GM12872 (cell line): ENCODE measurements around the gene GORASP1.

Experiments used
- CTCF ChIP-seq: IDR thresholded peaks from 3 replicates; pipeline ENCODE4 v1.5.1; 2011; ENCODE audit warnings: low read depth, mild to moderate bottlenecking, low read length, moderate library complexity; ENCODE audit not compliant: insufficient read depth

The GORASP1 gene

GRCh38 chr3:39127908-39128304 is 20.5 kb upstream of the GORASP1 start:
- no peak for TF ChIP-seq CTCF

DNA sequence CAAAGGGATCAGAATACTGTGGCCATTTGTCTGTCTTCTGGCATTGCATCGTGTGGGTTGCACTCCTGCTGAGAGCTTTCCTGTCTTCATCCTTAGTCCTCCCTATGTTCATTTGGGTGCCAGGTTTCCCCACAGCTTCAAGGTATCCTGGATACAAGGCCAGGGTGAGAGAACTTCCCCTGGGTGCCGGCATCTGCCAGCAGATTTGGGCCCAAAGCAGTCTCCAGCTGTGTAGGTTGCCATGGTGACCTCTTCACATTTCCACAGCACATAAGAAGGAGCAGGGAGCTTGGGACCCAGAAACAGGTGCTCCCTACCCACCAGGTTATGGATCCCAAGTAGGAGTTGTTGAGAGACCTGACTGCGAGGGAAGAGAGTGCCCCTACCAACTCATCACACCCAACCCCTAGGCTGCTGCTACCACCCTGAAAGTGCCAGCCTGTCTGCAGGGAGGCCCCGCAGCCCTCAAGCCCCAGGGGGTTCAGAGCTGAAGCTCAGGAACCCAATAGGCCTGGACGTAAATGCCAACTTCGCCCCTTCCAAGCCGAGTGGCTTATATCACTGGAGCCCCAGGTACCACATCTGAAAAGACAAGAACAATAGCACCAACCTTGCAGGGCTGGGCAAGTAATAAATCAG is 20.0 kb upstream of the GORASP1 start:
- no peak for TF ChIP-seq CTCF

DNA sequence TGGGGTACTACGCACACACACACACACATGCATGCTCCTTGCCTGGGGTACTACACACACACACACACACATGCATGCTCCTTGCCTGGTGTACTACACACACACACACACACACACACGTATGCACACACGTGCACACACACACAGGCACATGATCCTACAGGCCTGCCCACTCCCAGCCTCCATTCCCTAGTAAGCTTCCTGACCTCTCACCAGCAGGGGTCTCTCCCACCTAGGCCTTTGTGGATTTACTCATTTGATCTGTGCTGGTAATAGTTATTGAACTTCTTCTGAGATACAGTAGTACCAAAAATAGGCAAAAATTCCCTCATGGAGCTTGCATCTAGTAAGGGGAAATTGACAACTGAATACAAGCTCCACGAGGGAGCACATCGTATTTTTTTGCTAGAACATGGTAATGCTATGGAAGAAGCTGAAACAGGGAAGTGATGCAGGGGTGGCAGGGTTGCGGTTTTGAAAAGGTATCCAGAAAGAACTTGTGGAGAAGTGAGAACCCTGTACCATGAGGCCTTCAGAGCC is 19.2 kb upstream of the GORASP1 start:
- TF ChIP-seq CTCF: peak; percentile 56; the same call in 2 of the 3 replicates

- no peak for TF ChIP-seq CTCF
Measured at GRCh38 chr3:39125841-39126500, 18.5 kb upstream of the GORASP1 start.

- TF ChIP-seq CTCF: no peak
Measured at GRCh38 chr3:39124876-39125840, 17.7 kb upstream of the GORASP1 start.

DNA sequence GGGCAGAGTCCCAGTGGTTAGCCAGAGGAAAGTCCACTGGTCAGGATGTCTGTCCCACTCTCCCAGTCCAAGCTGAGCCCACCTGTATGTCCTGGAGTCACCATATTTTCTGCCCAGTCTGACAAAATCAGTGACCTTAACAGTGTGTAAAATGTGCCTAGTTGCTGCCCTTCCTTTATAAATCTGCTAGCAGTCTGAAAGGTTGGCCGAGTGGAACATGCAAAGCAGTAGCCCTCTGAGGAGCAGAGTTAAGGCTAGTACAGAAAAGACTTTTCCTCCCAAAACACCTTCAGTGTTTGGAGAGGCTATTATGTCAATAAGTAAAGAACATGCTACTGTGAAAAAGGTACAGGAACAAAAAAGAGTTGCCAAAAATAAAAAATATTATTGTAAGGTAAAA is 15.4 kb upstream of the GORASP1 start:
- TF ChIP-seq CTCF: no peak

GRCh38 chr3:39121621-39122020 is 14.2 kb upstream of the GORASP1 start:
- no peak for TF ChIP-seq CTCF
